PC-3 (cell line): ENCODE results near the gene PDSS2.
"Not testable (repeated sequence)": the region's sequence is repeated elsewhere in the genome, so short reads cannot be mapped to it uniquely, and the experiment has no call there.

ENCODE experiments used
- EZH2 ChIP-seq: fragments of 300-600 bp; sonication (generic); IDR thresholded peaks from one replicate; pipeline ENCODE4 v1.6.1; 2017; ENCODE audit warnings: antibody characterized with exemption, mild to moderate bottlenecking, low read length; ENCODE audit not compliant: unreplicated experiment
- EZH2phosphoT487 ChIP-seq: fragments of 300-600 bp; sonication (generic); IDR thresholded peaks from 2 replicates; pipeline ENCODE4 v1.6.1; 2018; ENCODE audit warnings: mild to moderate bottlenecking, antibody characterized with exemption, low read length, borderline replicate concordance
- TF ChIP-seq, protein P1 (sequence below): fragments of 300-600 bp; sonication (generic); conservative IDR thresholded peaks from 2 replicates; pipeline ENCODE4 v1.5.1; 2017; ENCODE audit warnings: antibody characterized with exemption, low read depth, mild to moderate bottlenecking, low read length

- TF ChIP-seq, protein P1, sequence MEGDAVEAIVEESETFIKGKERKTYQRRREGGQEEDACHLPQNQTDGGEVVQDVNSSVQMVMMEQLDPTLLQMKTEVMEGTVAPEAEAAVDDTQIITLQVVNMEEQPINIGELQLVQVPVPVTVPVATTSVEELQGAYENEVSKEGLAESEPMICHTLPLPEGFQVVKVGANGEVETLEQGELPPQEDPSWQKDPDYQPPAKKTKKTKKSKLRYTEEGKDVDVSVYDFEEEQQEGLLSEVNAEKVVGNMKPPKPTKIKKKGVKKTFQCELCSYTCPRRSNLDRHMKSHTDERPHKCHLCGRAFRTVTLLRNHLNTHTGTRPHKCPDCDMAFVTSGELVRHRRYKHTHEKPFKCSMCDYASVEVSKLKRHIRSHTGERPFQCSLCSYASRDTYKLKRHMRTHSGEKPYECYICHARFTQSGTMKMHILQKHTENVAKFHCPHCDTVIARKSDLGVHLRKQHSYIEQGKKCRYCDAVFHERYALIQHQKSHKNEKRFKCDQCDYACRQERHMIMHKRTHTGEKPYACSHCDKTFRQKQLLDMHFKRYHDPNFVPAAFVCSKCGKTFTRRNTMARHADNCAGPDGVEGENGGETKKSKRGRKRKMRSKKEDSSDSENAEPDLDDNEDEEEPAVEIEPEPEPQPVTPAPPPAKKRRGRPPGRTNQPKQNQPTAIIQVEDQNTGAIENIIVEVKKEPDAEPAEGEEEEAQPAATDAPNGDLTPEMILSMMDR = not testable (repeated sequence)
- not testable (repeated sequence) for TF ChIP-seq EZH2, EZH2phosphoT487
Observed at GRCh38 chr6:107136324-107136723, 323.0 kb downstream of the PDSS2 start.
